Naive thymus-derived CD8-positive, alpha-beta T cell (primary cell): Measurements from ENCODE around the gene ZMAT3. TPM values are rescaled to one million over a fixed set of nuclear protein-coding genes. Genes with fewer than 3 reads are reported as not detected.
"Not testable (repeated sequence)": the region's sequence is repeated elsewhere in the genome, so short reads cannot be mapped to it uniquely, and the experiment has no call there.

ENCODE experiments used
- ATAC-seq, 2 donors: fragments of 150-1000 bp; cut with Tn5 transposase in 1 of 2; sonication (Bioruptor Pico), chemical (Tn5 transposase) in 1 of 2; 1 replicate in 1 of 2; 2 replicates in 1 of 2; pipeline ENCODE4 v1.10.0; 2021; ENCODE audit warnings: mild to moderate bottlenecking in 2 of 2, moderate library complexity in 2 of 2
- POLR2A ChIA-PET: fragments of 350-600 bp; sonication (Branson Sonifier 250); formaldehyde crosslinking; loops from one replicate; lab custom pipeline; 2021; ENCODE audit warnings: antibody characterized with exemption; lab: Charles Lee
- DNase-seq, 10 donors: peaks; one replicate each; pipeline versions ENCODE4 v3.0.0 to v3.0.0-alpha.2; 2020 to 2022
- H3K27ac Mint-ChIP-seq, 10 donors: one replicate each; pipeline ENCODE4 v1.8.0; 2020 to 2022; ENCODE audit warnings: mild to moderate bottlenecking in 10 of 10, mixed read lengths in 10 of 10, moderate library complexity in 4 of 10, inconsistent platforms in 1 of 10
- H3K27me3 Mint-ChIP-seq, 5 donors: one replicate each; pipeline ENCODE4 v1.8.0; 2021 to 2022; ENCODE audit warnings: mixed read lengths in 5 of 5
- H3K36me3 Mint-ChIP-seq, 3 donors: one replicate each; pipeline ENCODE4 v1.8.0; 2020 to 2022; ENCODE audit warnings: mixed read lengths in 3 of 3, mild to moderate bottlenecking in 2 of 3, inconsistent platforms in 1 of 3
- H3K4me1 Mint-ChIP-seq, 4 donors: one replicate each; pipeline ENCODE4 v1.8.0; 2021 to 2022; ENCODE audit warnings: mixed read lengths in 4 of 4
- H3K4me3 Mint-ChIP-seq, 10 donors: one replicate each; pipeline ENCODE4 v1.8.0; 2020 to 2022; ENCODE audit warnings: mild to moderate bottlenecking in 10 of 10, mixed read lengths in 10 of 10, moderate library complexity in 6 of 10, inconsistent platforms in 1 of 10
- H3K9me3 Mint-ChIP-seq, 9 donors: one replicate each; pipeline ENCODE4 v1.8.0; 2020 to 2022; ENCODE audit warnings: mixed read lengths in 9 of 9, mild to moderate bottlenecking in 3 of 9, inconsistent platforms in 1 of 9, moderate library complexity in 1 of 9
- polyA plus RNA-seq, 3 donors: library from polyadenylated mRNA; unstranded; fragments of 300-500 nt; fragmentation: Illumina TruSeq; gene quantifications; one replicate each; pipeline ENCODE4 v1.2.3, GENCODE V29; 2021
- total RNA-seq, 8 experiments: library from RNA in 2 of 8; stranded (reverse) in 2 of 8; gene quantifications; one replicate each; pipeline ENCODE4 v1.2.3 and lab custom pipeline; 2021 to 2026

ZMAT3 gene, protein sequence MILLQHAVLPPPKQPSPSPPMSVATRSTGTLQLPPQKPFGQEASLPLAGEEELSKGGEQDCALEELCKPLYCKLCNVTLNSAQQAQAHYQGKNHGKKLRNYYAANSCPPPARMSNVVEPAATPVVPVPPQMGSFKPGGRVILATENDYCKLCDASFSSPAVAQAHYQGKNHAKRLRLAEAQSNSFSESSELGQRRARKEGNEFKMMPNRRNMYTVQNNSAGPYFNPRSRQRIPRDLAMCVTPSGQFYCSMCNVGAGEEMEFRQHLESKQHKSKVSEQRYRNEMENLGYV
- total RNA-seq (10 to 100 TPM; 17.7 to 22.8 TPM), polyA plus RNA-seq (10 to 100 TPM; 15.1 to 16.3 (median 15.7) TPM), total RNA-seq (lab: John Stamatoyannopoulos, UW) (30.0 to 67.6 (median 40.3) reads per million in 6 experiments)

GRCh38 chr3:179071323-179072099 lies at the start of gene ZMAT3:
Gene ZMAT3, minus strand, starts transcription at chr3:179071809. Its CDS starts 4,057 bp downstream, at chr3:179067752.
- Mint-ChIP-seq H3K4me3 (peak within 1 kb of the TSS; percentile 88 to 99 (median 98)), H3K36me3 (peaks cover 5 to 11% (median 6%) of the 10 kb centered on the region in 3 donors), H3K27ac (peak within 1 kb of the TSS; percentile 92 to 97 (median 94)), H3K27me3 (no peaks in the 10 kb centered on the region), H3K9me3 (no peaks in the 10 kb centered on the region), H3K4me1 (peaks cover 27 to 49% (median 43%) of the 10 kb centered on the region in 4 donors)
- ATAC-seq (peak; percentile 80 to 87), DNase-seq (peak; percentile 74 to 90 (median 80))
- POLR2A ChIA-PET, result interaction anchor here (0.5 to 3.8 kb wide), 14 partner anchors 9 to 1839 kb away, joined by 3 to 30 read pairs (median 3); partner anchors contain the start of genes PIK3CA and ZNF639

DNA sequence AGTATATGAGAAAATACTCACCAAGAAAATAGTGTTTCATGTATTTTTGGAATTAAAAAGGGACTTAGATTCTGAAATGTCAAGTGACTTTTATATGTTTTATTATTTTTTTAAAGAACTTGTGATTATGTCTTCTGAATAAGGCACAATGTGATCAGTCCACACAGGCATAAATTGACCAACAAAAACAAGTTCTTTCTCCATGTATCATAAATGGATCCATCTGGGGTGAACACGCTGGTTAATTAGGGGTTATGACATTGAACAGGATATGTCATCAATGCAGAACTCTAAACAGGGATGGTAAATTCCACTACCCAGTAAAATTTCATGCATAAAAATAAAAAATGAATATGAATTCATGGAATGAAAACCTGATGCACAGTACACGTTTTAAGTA lies 45.2 kb upstream of the ZMAT3 start:
- ATAC-seq (no peak), DNase-seq (no peak)
- peaks cover 0 to 7% (median 2%) of the 10 kb centered on the region in 9 donors for H3K9me3 Mint-ChIP-seq
- no peak overlapping the region for H3K4me3 Mint-ChIP-seq
- peaks cover 0 to 5% (median 0%) of the 10 kb centered on the region in 3 donors for H3K36me3 Mint-ChIP-seq
- H3K4me1 Mint-ChIP-seq, result no peaks in the 10 kb centered on the region
- peaks cover 3 to 16% (median 7%) of the 10 kb centered on the region in 5 donors for H3K27me3 Mint-ChIP-seq
- H3K27ac Mint-ChIP-seq, result no peak overlapping the region
- POLR2A ChIA-PET, result no interaction called here

GRCh38 chr3:179115444-179115843 lies 43.8 kb upstream of the ZMAT3 start:
- DNase-seq, POLR2A ChIA-PET, H3K9me3 Mint-ChIP-seq, H3K36me3 Mint-ChIP-seq, ATAC-seq, H3K4me1 Mint-ChIP-seq, H3K4me3 Mint-ChIP-seq, H3K27ac Mint-ChIP-seq: not testable (repeated sequence)
- H3K27me3 Mint-ChIP-seq, result peaks cover 3 to 23% (median 9%) of the 10 kb centered on the region in 5 donors

DNA sequence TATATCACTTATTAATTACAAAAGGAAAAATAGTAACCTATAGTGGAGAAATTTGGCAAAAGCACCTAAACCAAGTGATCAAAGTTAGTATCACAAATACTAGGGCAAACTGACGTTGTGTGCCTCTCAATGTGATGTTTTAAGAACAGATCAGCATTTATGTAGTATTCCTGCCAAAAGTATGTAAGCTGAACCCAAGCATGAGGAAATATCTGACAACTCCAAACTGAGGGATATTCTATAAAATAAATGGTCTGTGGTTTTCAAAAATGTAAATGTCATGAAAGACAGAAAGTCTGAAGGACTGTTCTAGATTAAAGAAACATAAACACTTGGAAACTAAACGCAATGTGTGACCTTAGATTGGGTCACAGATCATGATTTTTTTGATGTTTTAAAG lies 42.3 kb upstream of the ZMAT3 start:
- Mint-ChIP-seq H3K4me1 (no peaks in the 10 kb centered on the region), H3K4me3 (no peak overlapping the region), H3K36me3 (peaks cover 0 to 6% (median 5%) of the 10 kb centered on the region in 3 donors), H3K9me3 (peaks cover 0 to 5% (median 3%) of the 10 kb centered on the region in 9 donors), H3K27ac (no peak overlapping the region), H3K27me3 (peaks cover 3 to 23% (median 9%) of the 10 kb centered on the region in 5 donors)
- DNase-seq (no peak), ATAC-seq (no peak)
- POLR2A ChIA-PET, result no interaction called here

GRCh38 chr3:179108086-179108485 lies 36.5 kb upstream of the ZMAT3 start:
- Mint-ChIP-seq H3K9me3 (peaks cover 0 to 9% (median 3%) of the 10 kb centered on the region in 9 donors), H3K4me3 (no peak overlapping the region), H3K4me1 (no peaks in the 10 kb centered on the region), H3K36me3 (peaks cover 0 to 7% (median 6%) of the 10 kb centered on the region in 3 donors), H3K27ac (no peak overlapping the region), H3K27me3 (peaks cover 0 to 18% (median 7%) of the 10 kb centered on the region in 5 donors)
- POLR2A ChIA-PET, result interaction anchor here (0.6 kb wide), 1 partner anchor 96 kb away, joined by 5 read pairs; no protein-coding TSS in a partner anchor
- no peak for ATAC-seq
- DNase-seq, result no peak

DNA sequence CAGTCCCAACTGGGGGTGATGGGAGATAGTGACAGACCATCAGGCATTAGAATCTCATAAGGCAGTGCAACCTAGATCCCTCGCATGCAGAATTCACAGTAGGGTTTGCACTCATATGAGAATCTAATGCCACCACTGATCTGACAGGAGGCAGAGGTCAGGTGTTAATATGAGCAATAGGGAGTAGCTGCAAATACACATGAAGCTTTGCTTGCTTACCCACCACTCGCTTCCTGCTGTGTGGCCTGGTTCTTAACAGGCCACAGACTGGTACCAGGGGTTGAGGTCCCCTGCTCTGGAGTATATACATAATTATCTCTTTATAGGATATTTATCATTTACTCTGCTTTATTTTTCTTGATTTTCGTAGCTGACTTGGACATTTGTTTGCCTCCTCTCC lies 36.0 kb upstream of the ZMAT3 start:
- peaks cover 0 to 7% (median 5%) of the 10 kb centered on the region in 3 donors for H3K36me3 Mint-ChIP-seq
- no peak overlapping the region for H3K4me3 Mint-ChIP-seq
- DNase-seq (no peak), ATAC-seq (no peak)
- peaks cover 0 to 13% (median 5%) of the 10 kb centered on the region in 5 donors for H3K27me3 Mint-ChIP-seq
- H3K9me3 Mint-ChIP-seq, result peaks cover 0 to 9% (median 3%) of the 10 kb centered on the region in 9 donors
- H3K27ac Mint-ChIP-seq, result no peak overlapping the region
- POLR2A ChIA-PET, result interaction anchor here (0.6 kb wide), 1 partner anchor 95 kb away, joined by 5 read pairs; no protein-coding TSS in a partner anchor
- H3K4me1 Mint-ChIP-seq, result no peaks in the 10 kb centered on the region

GRCh38 chr3:179105881-179106280 lies 34.3 kb upstream of the ZMAT3 start:
- H3K4me3 Mint-ChIP-seq, result no peak overlapping the region
- no peak for ATAC-seq
- H3K9me3 Mint-ChIP-seq, result peaks cover 0 to 9% (median 0%) of the 10 kb centered on the region in 9 donors
- no peak for DNase-seq
- peaks cover 0 to 8% (median 2%) of the 10 kb centered on the region in 5 donors for H3K27me3 Mint-ChIP-seq
- POLR2A ChIA-PET, result interaction anchor here (1.1 kb wide), 1 partner anchor 42 kb away, joined by 3 read pairs; the partner anchor contains the start of gene PIK3CA
- peak overlapping the region in 1 of 10 donors; percentile 3 for H3K27ac Mint-ChIP-seq
- peaks cover 0 to 7% (median 0%) of the 10 kb centered on the region in 3 donors for H3K36me3 Mint-ChIP-seq
- H3K4me1 Mint-ChIP-seq, result no peaks in the 10 kb centered on the region

- Mint-ChIP-seq H3K4me1 (no peaks in the 10 kb centered on the region), H3K4me3 (no peak overlapping the region), H3K9me3 (no peaks in the 10 kb centered on the region), H3K36me3 (no peaks in the 10 kb centered on the region), H3K27me3 (peaks cover 0 to 5% (median 2%) of the 10 kb centered on the region in 5 donors), H3K27ac (no peak overlapping the region)
- DNase-seq, result no peak
- POLR2A ChIA-PET, result no interaction called here
- no peak for ATAC-seq
These were observed 29.0 kb upstream of the ZMAT3 start for GRCh38 chr3:179100652-179101051.

DNA sequence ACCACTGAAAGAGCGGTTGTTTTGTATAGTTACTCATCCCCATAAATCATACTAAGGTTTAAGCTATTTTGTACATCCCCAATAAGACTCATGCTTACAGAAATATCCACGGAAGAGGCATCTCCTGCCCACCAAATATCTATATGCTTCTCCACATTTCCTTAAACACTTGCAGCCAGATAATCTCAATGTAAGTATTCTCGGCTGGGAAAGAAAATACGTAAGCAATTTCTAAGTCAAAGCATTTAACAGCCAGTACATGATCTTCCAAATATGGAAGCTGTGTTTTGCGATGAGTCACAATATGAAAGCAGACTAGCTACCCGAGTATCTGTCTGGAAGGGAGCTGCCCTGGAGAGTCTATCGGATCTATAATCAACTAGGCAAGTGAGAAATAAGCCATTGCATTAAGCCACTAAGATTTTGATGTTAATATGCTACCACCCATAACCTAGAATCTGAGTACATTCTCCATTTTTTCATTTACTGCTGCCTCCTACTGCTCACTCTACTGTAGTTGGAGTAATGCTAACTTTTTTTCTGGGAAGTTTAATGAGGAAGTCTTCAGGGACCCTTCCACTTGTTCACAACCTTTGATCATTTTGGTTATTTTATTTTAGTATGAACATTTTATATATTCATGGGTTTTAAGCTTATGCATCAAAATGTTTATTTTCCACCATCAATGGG lies 26.9 kb upstream of the ZMAT3 start:
- H3K9me3 Mint-ChIP-seq, result no peaks in the 10 kb centered on the region
- no peak for ATAC-seq
- peaks cover 0 to 1% (median 0%) of the 10 kb centered on the region in 4 donors for H3K4me1 Mint-ChIP-seq
- no peak overlapping the region for H3K4me3 Mint-ChIP-seq
- POLR2A ChIA-PET, result interaction anchor here (1.2 kb wide), 1 partner anchor 217 kb away, joined by 3 read pairs; no protein-coding TSS in a partner anchor
- DNase-seq, result no peak
- no peaks in the 10 kb centered on the region for H3K36me3 Mint-ChIP-seq
- peaks cover 0 to 8% (median 2%) of the 10 kb centered on the region in 5 donors for H3K27me3 Mint-ChIP-seq
- H3K27ac Mint-ChIP-seq, result no peak overlapping the region

GRCh38 chr3:179093807-179094206 lies 22.2 kb upstream of the ZMAT3 start:
- peaks cover 0 to 4% (median 0%) of the 10 kb centered on the region in 4 donors for H3K4me1 Mint-ChIP-seq
- POLR2A ChIA-PET, result no interaction called here
- no peaks in the 10 kb centered on the region for H3K36me3 Mint-ChIP-seq
- H3K27ac Mint-ChIP-seq, result no peak overlapping the region
- no peak overlapping the region for H3K4me3 Mint-ChIP-seq
- no peaks in the 10 kb centered on the region for H3K9me3 Mint-ChIP-seq
- no peak for ATAC-seq
- H3K27me3 Mint-ChIP-seq, result peaks cover 0 to 8% (median 0%) of the 10 kb centered on the region in 5 donors
- no peak for DNase-seq

DNA sequence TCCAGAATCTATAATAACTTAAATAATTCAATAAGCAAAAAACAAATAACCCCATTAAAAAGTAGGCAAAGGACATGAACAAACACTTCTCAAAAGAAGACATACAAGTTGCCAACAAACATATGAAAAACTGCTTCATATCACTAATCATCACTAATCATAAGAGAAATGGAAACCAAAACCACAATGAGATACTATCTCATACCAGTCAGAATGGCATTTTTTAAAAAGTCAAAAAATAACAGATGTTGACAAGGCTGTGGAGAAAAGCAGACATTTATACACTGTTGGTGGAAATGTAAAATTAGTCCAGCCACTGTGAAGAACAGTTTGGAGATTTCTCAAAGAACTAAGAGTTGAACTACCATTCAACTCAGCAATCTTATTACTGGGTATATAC lies 19.5 kb upstream of the ZMAT3 start:
- H3K9me3 Mint-ChIP-seq, result no peaks in the 10 kb centered on the region
- ATAC-seq (no peak), DNase-seq (no peak)
- peaks cover 0 to 4% (median 0%) of the 10 kb centered on the region in 5 donors for H3K27me3 Mint-ChIP-seq
- H3K4me3 Mint-ChIP-seq, result no peak overlapping the region
- POLR2A ChIA-PET, result no interaction called here
- peaks cover 0 to 4% (median 0%) of the 10 kb centered on the region in 4 donors for H3K4me1 Mint-ChIP-seq
- H3K27ac Mint-ChIP-seq, result peak overlapping the region in 1 of 10 donors; percentile 6
- H3K36me3 Mint-ChIP-seq, result no peaks in the 10 kb centered on the region

GRCh38 chr3:179088306-179088705 lies 16.7 kb upstream of the ZMAT3 start:
- no peak for DNase-seq

More at GRCh38 chr3:179088306-179088705, 16.7 kb upstream of the ZMAT3 start:
- no peak for ATAC-seq
- peaks cover 7 to 8% (median 8%) of the 10 kb centered on the region in 4 donors for H3K4me1 Mint-ChIP-seq
- H3K36me3 Mint-ChIP-seq, result no peaks in the 10 kb centered on the region
- POLR2A ChIA-PET, result no interaction called here
- H3K4me3 Mint-ChIP-seq, result no peak overlapping the region
- H3K27ac Mint-ChIP-seq, result no peak overlapping the region
- H3K9me3 Mint-ChIP-seq, result no peaks in the 10 kb centered on the region
- no peaks in the 10 kb centered on the region for H3K27me3 Mint-ChIP-seq
